Endothelial cell of umbilical vein (primary cell): Measurements from ENCODE around the gene MSTO1. TPM values are rescaled to one million over a fixed set of nuclear protein-coding genes. Genes with fewer than 3 reads are reported as not detected.
"Not testable (repeated sequence)": the region's sequence is repeated elsewhere in the genome, so short reads cannot be mapped to it uniquely, and the experiment has no call there.

Experiments
- BruUV-seq: library from RNA; stranded (reverse); fragments of 400-500 nt; replicated peaks from 2 replicates; lab custom pipeline; 2021; lab: Mats Ljungman, UMichigan
- CTCF ChIA-PET: fragments of 300-600, 350-600 bp; sonication (Branson Sonifier 250); formaldehyde crosslinking; loops from one replicate; lab custom pipeline; 2021; ENCODE audit warnings: antibody characterized with exemption, inconsistent platforms; lab: Charles Lee
- POLR2A ChIA-PET: fragments of 300-600, 350-600 bp; sonication (Branson Sonifier 250); formaldehyde crosslinking; loops from one replicate; lab custom pipeline; 2021; ENCODE audit warnings: antibody characterized with exemption, inconsistent platforms; lab: Charles Lee
- DNase-seq: peaks from one replicate; pipeline ENCODE4 v3.0.0-alpha.2; 2011; ENCODE audit warnings: low read depth, low spot score
- FAIRE-seq: peaks from 2 replicates; lab custom pipeline; 2011; peaks lifted over from hg19 to GRCh38; lab: Jason Lieb, UNC
- H2AFZ ChIP-seq: 2 replicates; pipeline ENCODE4 v1.6.0; 2012; ENCODE audit warnings: low read depth, low read length, control low read depth, inconsistent platforms
- H3K27ac ChIP-seq: 2 replicates; pipeline ENCODE4 v1.5.1; 2011; ENCODE audit warnings: low read depth, mild to moderate bottlenecking, control low read depth, low read length, moderate library complexity; ENCODE audit not compliant: insufficient read depth
- H3K27me3 ChIP-seq, 2 experiments: 2 replicates each; pipeline versions ENCODE4 v1.6.0 to v1.6.1; 2011; ENCODE audit warnings: low read length in 2 of 2, mixed read lengths in 1 of 2; ENCODE audit not compliant: control insufficient read depth in 2 of 2, insufficient read depth in 2 of 2
- H3K36me3 ChIP-seq, 2 experiments: 2 replicates in 1 of 2; 3 replicates in 1 of 2; pipeline ENCODE4 v1.5.1; 2011; ENCODE audit warnings: low read length in 2 of 2, mild to moderate bottlenecking in 1 of 2, moderate library complexity in 1 of 2; ENCODE audit not compliant: control insufficient read depth in 2 of 2, insufficient read depth in 2 of 2; ENCODE audit errors: extremely low read depth in 1 of 2
- H3K4me1 ChIP-seq: 3 replicates; pipeline ENCODE4 v1.5.1; 2011; ENCODE audit warnings: mild to moderate bottlenecking, low read length; ENCODE audit not compliant: control insufficient read depth, insufficient read depth; ENCODE audit errors: extremely low read depth
- H3K4me2 ChIP-seq: 2 replicates; pipeline ENCODE4 v1.6.1; 2011; ENCODE audit warnings: low read length, control low read depth, mixed read lengths; ENCODE audit not compliant: insufficient read depth
- H3K4me3 ChIP-seq, 3 experiments: fragments of 200-600 bp in 1 of 3; sonication (generic), shearing (Covaris generic) in 1 of 3; replicated peaks in 1 of 3; 2 replicates each; pipeline ENCODE4 v1.5.1; 2011 to 2016; ENCODE audit warnings: control low read depth in 3 of 3, low read length in 3 of 3, mild to moderate bottlenecking in 2 of 3, inconsistent platforms in 1 of 3, low read depth in 1 of 3, moderate library complexity in 1 of 3; ENCODE audit not compliant: insufficient read depth in 1 of 3
- H3K79me2 ChIP-seq: 2 replicates; pipeline ENCODE4 v1.6.0; 2012; ENCODE audit warnings: low read length, inconsistent platforms; ENCODE audit not compliant: control insufficient read depth, insufficient read depth
- H3K9ac ChIP-seq: replicated peaks from 2 replicates; pipeline ENCODE3; 2011; ENCODE audit warnings: low read length, control low read depth; ENCODE audit not compliant: insufficient read depth; ENCODE audit errors: extremely low read depth
- H3K9me1 ChIP-seq: replicated peaks from 3 replicates; pipeline ENCODE4 v1.6.0; 2011; ENCODE audit warnings: mild to moderate bottlenecking, low read length; ENCODE audit not compliant: control insufficient read depth, insufficient read depth; ENCODE audit errors: extremely low read depth
- H3K9me3 ChIP-seq: replicated peaks from 2 replicates; pipeline ENCODE4 v1.5.1; 2012; ENCODE audit warnings: low read length, inconsistent platforms; ENCODE audit not compliant: control insufficient read depth, insufficient read depth
- H4K20me1 ChIP-seq: replicated peaks from 2 replicates; pipeline ENCODE3; 2011; ENCODE audit warnings: mild to moderate bottlenecking, low read length; ENCODE audit not compliant: control insufficient read depth, insufficient read depth; ENCODE audit errors: extremely low read depth
- CTCF ChIP-seq, 2 donors: IDR thresholded peaks; 1 replicate in 1 of 2; 2 replicates in 1 of 2; pipeline ENCODE4 v1.5.1; 2011; ENCODE audit warnings: low read length in 2 of 2, mild to moderate bottlenecking in 2 of 2, moderate library complexity in 2 of 2, control low read depth in 1 of 2, inconsistent platforms in 1 of 2, low read depth in 1 of 2; ENCODE audit not compliant: insufficient read depth in 1 of 2; ENCODE audit errors: extremely low read depth in 1 of 2
- EZH2 ChIP-seq: IDR thresholded peaks from 2 replicates; pipeline ENCODE4 v1.6.1; 2012; ENCODE audit warnings: borderline replicate concordance, low read depth, mild to moderate bottlenecking, moderate library complexity, low read length, inconsistent platforms; ENCODE audit not compliant: severe bottlenecking
- FOS ChIP-seq: IDR thresholded peaks from 2 replicates; pipeline ENCODE4 v1.6.1; 2011; ENCODE audit warnings: mild to moderate bottlenecking, low read length, moderate library complexity, borderline replicate concordance; ENCODE audit not compliant: insufficient read depth
- GATA2 ChIP-seq: IDR thresholded peaks from 2 replicates; pipeline ENCODE4 v1.7.0; 2011; ENCODE audit warnings: low read depth, mild to moderate bottlenecking, moderate library complexity, mixed read lengths, low read length; ENCODE audit not compliant: insufficient read length, insufficient read depth
- JUN ChIP-seq: IDR thresholded peaks from 2 replicates; pipeline ENCODE4 v1.6.1; 2011; ENCODE audit warnings: borderline replicate concordance, low read depth; ENCODE audit not compliant: insufficient read length, insufficient read depth
- MAX ChIP-seq: IDR thresholded peaks from 2 replicates; pipeline ENCODE4 v1.6.1; 2011; ENCODE audit not compliant: insufficient read depth, insufficient read length
- MYC ChIP-seq: IDR thresholded peaks from one replicate; pipeline ENCODE4 v1.6.1; 2011; ENCODE audit warnings: mild to moderate bottlenecking, low read depth, low read length
- POLR2A ChIP-seq: IDR thresholded peaks from 2 replicates; pipeline ENCODE4 v1.6.1; 2012; ENCODE audit warnings: low read depth, mild to moderate bottlenecking, control low read depth, low read length
- POLR2AphosphoS5 ChIP-seq: IDR thresholded peaks from 2 replicates; pipeline ENCODE4 v1.6.1; 2012; ENCODE audit warnings: low read depth, mild to moderate bottlenecking, control low read depth, low read length, moderate library complexity; ENCODE audit not compliant: insufficient read depth
- dilution Hi-C: fragments of 300-500 bp; cut with MboI; formaldehyde crosslinking; loops from one replicate; pipeline ENCODE4 v1.15.0; 2019; ENCODE audit warnings: low sequenced_read_pairs; ENCODE audit not compliant: extremely low pct_ligation_motif_present
- intact Hi-C: fragments of 100-400 bp; cut with micrococcal nuclease; formaldehyde crosslinking; loops from one replicate; pipeline ENCODE4 v1.10.0; 2022
- polyA plus RNA-seq, 4 experiments: library from polyadenylated mRNA; depleted of rRNA in 3 of 4; stranded (reverse) in 3 of 4; unstranded in 1 of 4; fragments of >200 nt; gene quantifications; 2 replicates each; pipeline versions ENCODE4 v1.2.1 to v1.2.3, GENCODE V29; 2011 to 2012; ENCODE audit warnings: missing spikeins in 1 of 4
- total RNA-seq: library from RNA; stranded (reverse); gene quantifications from 2 replicates; pipeline ENCODE4 v1.2.3, GENCODE V29; 2021

MSTO1 gene
- total and polyA plus RNA-seq, 2 donors (not counting 3 experiments of a cell fraction or from before 2014, with no cell fraction given): 36.8 to 51.9 TPM

- no TSS peak for BruUV-seq
- Histone ChIP-seq H3K9ac (no peak overlapping the region), H2AFZ (no peak overlapping the region), H3K9me3 (no peaks in the 10 kb centered on the region), H3K4me1 (no peaks in the 10 kb centered on the region), H3K4me3 (no peak overlapping the region), H3K4me2 (no peak overlapping the region), H3K36me3 (peaks cover 0 to 6% of the 10 kb centered on the region in 2 experiments), H3K27me3 (no peaks in the 10 kb centered on the region), H3K27ac (no peak overlapping the region), H3K9me1 (no peaks in the 10 kb centered on the region), H3K79me2 (peaks cover 2% of the 10 kb centered on the region), H4K20me1 (no peaks in the 10 kb centered on the region)
- FAIRE-seq (no peak), DNase-seq (no peak)
- POLR2A ChIA-PET: no interaction called here
- CTCF ChIA-PET: no interaction called here
- TF ChIP-seq CTCF (IDR thresholded peaks at IDR 0.05; ENCODE audit: extremely low read depth in 1 of 2, insufficient read depth in 1 of 2, low read depth in 1 of 2, low read length in 2 of 2) (no peak), FOS (no peak), EZH2 (no peak), POLR2A (no peak), JUN (no peak), POLR2AphosphoS5 (no peak), MYC (no peak), MAX (no peak), GATA2 (no peak)
- dilution Hi-C loops (no loop called here), intact Hi-C loops (no loop called here)
Measured at GRCh38 chr1:155608888-155609225, 1.2 kb upstream of the MSTO1 start.

GRCh38 chr1:155610257-155610647, 234 bp downstream of the MSTO1 start:
- intact Hi-C loops, POLR2A ChIA-PET, H3K9me3 ChIP-seq, H3K9ac ChIP-seq, H2AFZ ChIP-seq, BruUV-seq, DNase-seq, H3K27ac ChIP-seq, H3K27me3 ChIP-seq, H3K4me1 ChIP-seq, FAIRE-seq, CTCF ChIA-PET, H4K20me1 ChIP-seq, dilution Hi-C loops, H3K79me2 ChIP-seq, H3K9me1 ChIP-seq, H3K36me3 ChIP-seq: not testable (repeated sequence)
- Histone ChIP-seq H3K4me3 (peak overlapping the region in 2 of 3 experiments; percentile 39 to 45), H3K4me2 (peak overlapping the region; percentile 42)

- CTCF ChIA-PET, H4K20me1 ChIP-seq, H3K4me1 ChIP-seq, DNase-seq, H3K9me1 ChIP-seq, H2AFZ ChIP-seq, H3K27me3 ChIP-seq, H3K4me3 ChIP-seq, H3K4me2 ChIP-seq, FAIRE-seq, H3K9ac ChIP-seq, H3K36me3 ChIP-seq, H3K79me2 ChIP-seq, POLR2A ChIA-PET, intact Hi-C loops, BruUV-seq, dilution Hi-C loops, H3K9me3 ChIP-seq, H3K27ac ChIP-seq: not testable (repeated sequence)
Measured at GRCh38 chr1:155613226-155613625, 3.2 kb downstream of the MSTO1 start.
